HG02642 (cell line): ENCODE results near the gene SEC14L1.
"Not testable (repeated sequence)": the region's sequence is repeated elsewhere in the genome, so short reads cannot be mapped to it uniquely, and the experiment has no call there.

ENCODE experiments used
- ATAC-seq: cut with Tn5 transposase; IDR thresholded peaks from one replicate; pipeline ENCODE4 v1.9.1; 2021; ENCODE audit warnings: mild to moderate bottlenecking; ENCODE audit not compliant: unreplicated experiment, poor library complexity

SEC14L1 gene

GRCh38 chr17:77137886-77138285 is 2.9 kb upstream of the SEC14L1 start:
- ATAC-seq, result not testable (repeated sequence)

- ATAC-seq, result peak; percentile 89
These were observed 447 bp upstream of the SEC14L1 start for GRCh38 chr17:77140166-77140877.

- no peak for ATAC-seq
These were observed 1.2 kb downstream of the SEC14L1 start for GRCh38 chr17:77141846-77142449.

GRCh38 chr17:77142689-77143088 is 1.9 kb downstream of the SEC14L1 start:
- ATAC-seq, result no peak

- ATAC-seq, result no peak
These were observed 2.5 kb downstream of the SEC14L1 start for GRCh38 chr17:77143306-77143705.

GRCh38 chr17:77144227-77144626 is 3.5 kb downstream of the SEC14L1 start:
- no peak for ATAC-seq

- no peak for ATAC-seq
These were observed 4.4 kb downstream of the SEC14L1 start for GRCh38 chr17:77145224-77145611.

GRCh38 chr17:77145612-77146245 is 5.0 kb downstream of the SEC14L1 start:
- no peak for ATAC-seq

DNA sequence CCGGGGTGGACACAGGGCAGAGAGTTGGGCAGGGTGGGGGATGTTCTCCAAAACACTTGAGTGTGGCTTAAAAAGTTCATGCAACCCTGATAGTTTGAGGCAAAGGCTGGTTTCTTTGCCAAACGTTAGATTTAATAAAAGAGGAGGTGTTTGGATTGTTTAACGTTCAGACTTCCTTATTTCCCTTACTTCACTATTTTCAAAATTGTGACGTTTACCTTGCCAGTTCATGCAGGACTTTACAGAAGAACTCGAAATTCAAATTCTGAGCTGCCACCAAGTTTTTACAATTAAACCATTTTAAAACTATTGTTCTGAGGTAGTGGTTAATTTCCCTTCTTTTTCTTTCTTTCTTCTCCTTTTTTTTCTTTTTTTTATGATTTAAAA is 5.5 kb downstream of the SEC14L1 start:
- ATAC-seq, result no peak

DNA sequence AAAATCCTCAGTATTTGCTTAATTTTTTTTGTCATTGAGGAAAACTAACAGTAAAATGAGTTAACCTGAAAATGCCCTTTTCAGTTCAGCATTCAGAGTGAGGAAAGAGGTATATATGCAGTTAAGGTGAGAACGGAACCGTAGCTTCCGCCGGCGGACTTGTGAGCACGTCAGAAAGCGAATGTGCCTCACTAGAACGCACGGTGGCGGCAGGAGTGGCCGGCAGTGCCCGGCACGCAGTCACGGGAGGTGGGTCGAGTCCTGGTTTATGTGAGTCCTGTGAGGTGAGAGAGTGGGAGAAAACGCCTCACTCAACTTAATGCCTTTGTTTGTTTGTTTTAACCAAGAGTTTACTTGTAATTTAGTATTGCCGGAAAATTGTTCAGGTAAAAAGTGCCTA is 6.1 kb downstream of the SEC14L1 start:
- no peak for ATAC-seq

GRCh38 chr17:77147357-77147801 is 6.6 kb downstream of the SEC14L1 start:
- peak; percentile 49 for ATAC-seq

DNA sequence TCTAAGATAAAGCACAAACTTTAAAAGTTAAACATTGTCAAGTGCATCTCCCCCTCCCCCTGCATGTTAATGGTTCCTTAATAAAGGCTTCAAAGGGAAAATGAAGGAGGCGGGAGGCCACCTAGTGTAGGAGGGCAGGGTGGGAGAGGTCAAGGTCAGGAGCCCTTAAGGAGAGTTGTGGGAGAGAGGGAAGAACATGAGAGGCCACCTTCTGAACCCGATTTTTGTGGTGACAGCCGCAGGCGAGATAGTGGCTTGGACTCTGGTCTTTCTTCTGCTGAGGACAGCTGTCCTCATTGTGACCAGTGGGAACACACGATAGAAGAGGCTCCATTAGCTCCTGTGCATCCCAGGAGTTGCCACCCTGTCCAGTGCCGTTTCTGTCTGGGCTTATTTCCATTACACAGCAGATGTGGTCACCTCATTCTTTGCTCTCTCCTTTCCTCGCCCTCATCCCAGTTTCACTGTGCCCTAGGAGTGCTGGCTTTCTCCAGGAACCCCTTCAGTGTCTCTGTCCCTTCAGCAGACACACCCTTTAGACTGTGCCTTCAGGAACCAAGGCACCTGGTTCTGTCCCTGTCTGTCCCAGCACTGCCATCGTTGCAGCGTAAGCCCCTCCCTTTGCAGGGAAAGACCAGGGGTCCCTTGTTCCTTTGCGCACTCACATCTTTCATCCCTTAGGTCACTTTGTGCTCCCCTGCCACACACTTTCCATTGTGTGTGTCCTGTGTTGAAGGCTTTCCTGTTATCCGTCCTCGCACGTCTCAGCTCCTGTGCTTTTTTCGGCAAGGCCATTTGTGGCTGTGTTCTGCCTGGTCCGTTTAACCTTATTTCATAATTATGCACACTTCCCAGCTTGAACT is 7.5 kb downstream of the SEC14L1 start:
- ATAC-seq, result no peak

- ATAC-seq, result no peak
These were observed 8.3 kb downstream of the SEC14L1 start for GRCh38 chr17:77148940-77149510.

DNA sequence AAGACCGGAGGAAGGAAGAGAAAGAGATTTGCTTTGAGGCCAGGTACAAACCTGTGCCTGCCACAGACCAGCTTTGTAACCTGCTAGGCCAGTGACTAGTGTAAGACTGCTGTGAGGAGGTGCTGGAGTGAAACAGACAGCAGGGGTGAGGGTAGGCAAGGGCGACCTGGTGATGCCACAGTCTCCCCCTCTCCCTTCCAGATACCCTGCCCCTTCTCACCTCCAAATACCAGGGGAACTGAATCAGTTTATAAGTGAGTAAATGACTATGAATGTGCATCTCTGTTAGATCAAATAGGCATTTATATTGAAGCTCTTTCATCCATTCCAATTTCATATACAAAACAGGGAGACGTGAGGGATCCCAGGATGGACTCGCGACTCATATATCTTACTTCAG is 9.4 kb downstream of the SEC14L1 start:
- ATAC-seq, result no peak

DNA sequence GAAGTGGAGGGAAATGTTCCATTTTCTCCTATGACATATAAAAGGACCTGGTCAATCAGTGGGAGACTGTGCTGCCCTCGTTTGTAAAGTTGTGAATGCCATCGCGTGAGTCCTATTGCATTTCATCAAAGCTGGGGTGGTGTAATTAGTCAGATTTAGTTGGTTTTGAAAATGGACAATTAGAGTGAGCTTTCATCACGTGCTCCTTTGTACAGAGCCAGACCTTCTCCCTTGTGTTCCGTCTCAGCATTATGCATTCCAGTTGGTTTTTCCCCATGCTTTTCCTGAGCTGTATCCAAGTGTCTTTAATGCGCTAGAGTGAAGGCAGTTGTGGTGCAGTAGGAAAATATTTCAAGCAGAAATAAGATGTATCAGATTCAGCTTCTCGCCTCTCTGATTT is 10.4 kb downstream of the SEC14L1 start:
- no peak for ATAC-seq

DNA sequence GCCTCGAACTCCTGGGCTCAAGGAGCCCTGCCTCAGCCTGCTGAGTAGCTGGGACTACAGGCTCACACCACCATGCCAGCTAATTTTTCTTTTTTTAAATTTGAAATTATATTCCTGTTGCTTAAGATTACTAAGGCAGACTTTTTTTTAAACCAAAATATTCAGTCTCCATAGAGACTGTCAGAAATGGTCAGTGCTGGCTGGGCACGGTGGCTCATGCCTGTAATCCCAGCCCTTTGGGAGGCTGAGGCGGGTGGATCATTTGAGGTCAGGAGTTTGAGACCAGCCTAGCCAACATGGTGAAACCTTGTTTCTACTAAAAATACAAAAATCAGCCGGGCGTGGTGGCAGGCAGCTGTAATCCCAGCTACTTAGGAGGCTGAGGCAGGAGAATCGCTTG is 11.3 kb downstream of the SEC14L1 start:
- ATAC-seq, result not testable (repeated sequence)

DNA sequence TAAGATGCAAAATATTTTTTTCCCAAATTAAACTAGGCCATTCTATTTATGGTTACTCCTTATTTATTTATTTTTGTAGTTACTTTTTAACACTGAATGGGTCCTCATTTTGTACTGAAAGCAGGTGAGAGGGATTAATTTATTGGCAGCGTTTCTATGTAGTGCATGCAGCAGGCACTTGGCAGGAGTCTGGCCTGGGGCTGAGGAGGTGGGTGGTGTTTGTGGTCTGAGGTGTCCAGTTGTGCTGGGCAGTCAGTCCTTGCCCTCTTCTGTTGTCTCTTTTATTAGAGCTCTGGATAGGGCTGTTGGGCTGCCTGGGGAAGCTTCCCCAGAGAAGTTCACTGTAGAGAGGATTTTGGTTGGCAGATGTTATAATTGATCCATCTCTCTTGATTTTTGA is 12.7 kb downstream of the SEC14L1 start:
- no peak for ATAC-seq

- ATAC-seq, result no peak
These were observed 13.3 kb downstream of the SEC14L1 start for GRCh38 chr17:77153999-77154586.

DNA sequence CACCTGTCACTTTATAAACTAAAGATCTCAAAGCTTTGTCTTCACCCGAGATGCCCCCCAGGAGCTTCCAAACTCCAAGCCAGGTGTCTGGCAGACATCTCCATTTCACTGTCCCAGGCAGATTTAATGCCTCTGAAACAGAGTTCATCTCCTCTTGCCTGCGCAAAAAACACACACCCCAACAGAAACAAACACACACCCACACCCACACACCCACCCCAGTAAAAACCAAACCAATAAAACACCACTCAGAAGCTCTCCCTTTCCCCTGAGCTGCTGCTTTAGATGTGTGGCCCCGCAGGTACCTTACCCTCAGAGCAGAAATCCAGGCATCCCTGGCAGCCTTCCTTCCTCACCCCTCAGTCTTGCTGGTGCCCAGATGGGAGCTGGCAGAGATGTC is 14.4 kb downstream of the SEC14L1 start:
- no peak for ATAC-seq

GRCh38 chr17:77157766-77158165 is 17.0 kb downstream of the SEC14L1 start:
- ATAC-seq, result not testable (repeated sequence)
